HG02763 (cell line): Measurements from ENCODE around the gene MEAK7.

Source experiments
- ATAC-seq: cut with Tn5 transposase; IDR thresholded peaks from one replicate; pipeline ENCODE4 v1.9.1; 2021; ENCODE audit warnings: mild to moderate bottlenecking, moderate library complexity; ENCODE audit not compliant: unreplicated experiment

The MEAK7 gene

DNA sequence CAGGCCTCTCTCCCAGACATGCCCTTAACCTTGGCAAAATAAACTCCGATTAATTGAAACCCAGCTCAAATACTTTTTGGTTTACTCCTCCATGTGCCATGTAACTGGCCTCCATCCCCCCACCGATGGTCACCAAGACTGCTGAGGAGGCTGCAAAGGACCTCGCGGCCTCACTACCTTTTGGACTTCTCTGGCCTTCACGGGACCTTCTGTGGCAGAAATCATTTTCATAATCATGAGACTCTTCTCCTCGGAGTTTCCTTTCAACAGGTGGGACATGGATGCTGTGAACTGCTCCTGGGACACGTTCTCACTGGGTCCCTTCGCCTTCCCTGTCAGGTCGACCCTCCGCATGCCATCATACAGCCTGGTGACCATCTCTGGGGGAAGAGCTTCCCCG, 9.0 kb downstream of the MEAK7 start:
- no peak for ATAC-seq

DNA sequence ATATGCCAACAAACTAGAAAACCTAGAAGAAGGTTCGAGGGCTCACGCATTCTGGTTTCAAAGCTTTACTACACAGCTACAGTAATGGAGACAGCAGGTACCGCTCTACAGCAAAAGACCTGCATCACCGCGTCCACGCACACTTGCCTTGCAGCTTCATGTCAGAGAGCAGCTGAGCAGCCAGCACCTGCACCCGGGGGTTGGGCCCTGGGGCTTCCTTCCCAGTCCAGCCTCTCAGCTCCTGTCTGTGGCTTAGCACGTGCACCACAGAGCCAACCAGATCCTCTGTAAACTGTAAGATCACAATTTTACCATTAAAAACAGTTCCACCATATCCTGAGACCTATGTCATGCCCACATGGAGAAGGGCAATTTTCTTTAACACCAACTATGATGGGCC, 15.3 kb downstream of the MEAK7 start:
- no peak for ATAC-seq

- no peak for ATAC-seq
These were observed 17.1 kb downstream of the MEAK7 start for GRCh38 chr16:84487358-84487757.

GRCh38 chr16:84486551-84487235, 17.8 kb downstream of the MEAK7 start:
- no peak for ATAC-seq

- ATAC-seq: no peak
These were observed 18.3 kb downstream of the MEAK7 start for GRCh38 chr16:84486126-84486525.

DNA sequence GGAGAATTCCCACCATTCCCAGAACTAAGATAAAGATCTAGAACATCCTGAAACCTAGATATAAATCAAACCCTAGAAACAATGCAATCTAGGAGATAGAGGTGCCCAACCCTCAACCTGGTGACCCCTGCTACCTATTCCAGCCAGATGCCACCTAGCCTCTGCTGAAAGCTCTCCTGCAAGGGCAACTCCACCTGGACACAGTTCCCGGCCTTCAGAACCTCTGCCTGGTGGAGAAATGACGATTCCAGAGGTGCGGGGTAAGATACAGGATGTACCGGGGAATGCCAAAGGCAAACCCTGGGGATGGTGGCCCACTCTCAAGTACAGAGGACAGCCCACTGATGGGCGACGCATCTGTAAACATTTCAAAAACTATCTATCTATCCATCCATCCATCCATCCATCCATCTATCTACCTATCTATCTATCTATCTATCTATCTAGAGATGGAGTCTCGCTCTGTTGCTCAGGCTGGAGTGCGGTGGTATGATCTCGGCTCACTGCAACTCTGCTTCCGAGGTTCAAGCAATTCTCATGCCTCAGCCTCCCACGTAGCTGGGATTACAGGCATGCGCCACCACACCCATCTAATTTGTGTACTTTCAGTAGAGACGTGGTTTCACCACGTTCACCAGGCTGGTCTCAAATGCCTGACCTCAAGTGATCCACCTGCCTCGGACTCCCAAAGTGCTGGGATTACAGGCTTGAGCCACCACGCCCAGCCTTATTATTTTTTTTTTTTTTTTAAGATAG, 19.0 kb downstream of the MEAK7 start:
- ATAC-seq: no peak

- no peak for ATAC-seq
These were observed 19.7 kb downstream of the MEAK7 start for GRCh38 chr16:84484579-84485254.

- ATAC-seq: no peak
These were observed 20.4 kb downstream of the MEAK7 start for GRCh38 chr16:84483882-84484565.

- no peak for ATAC-seq
These were observed 21.2 kb downstream of the MEAK7 start for GRCh38 chr16:84482951-84483881.

GRCh38 chr16:84482001-84482891, 22.2 kb downstream of the MEAK7 start:
- no peak for ATAC-seq

GRCh38 chr16:84481051-84481735, 23.3 kb downstream of the MEAK7 start:
- no peak for ATAC-seq

GRCh38 chr16:84479716-84480450, 24.6 kb downstream of the MEAK7 start:
- no peak for ATAC-seq

GRCh38 chr16:84478172-84478947, 26.1 kb downstream of the MEAK7 start:
- ATAC-seq: no peak

DNA sequence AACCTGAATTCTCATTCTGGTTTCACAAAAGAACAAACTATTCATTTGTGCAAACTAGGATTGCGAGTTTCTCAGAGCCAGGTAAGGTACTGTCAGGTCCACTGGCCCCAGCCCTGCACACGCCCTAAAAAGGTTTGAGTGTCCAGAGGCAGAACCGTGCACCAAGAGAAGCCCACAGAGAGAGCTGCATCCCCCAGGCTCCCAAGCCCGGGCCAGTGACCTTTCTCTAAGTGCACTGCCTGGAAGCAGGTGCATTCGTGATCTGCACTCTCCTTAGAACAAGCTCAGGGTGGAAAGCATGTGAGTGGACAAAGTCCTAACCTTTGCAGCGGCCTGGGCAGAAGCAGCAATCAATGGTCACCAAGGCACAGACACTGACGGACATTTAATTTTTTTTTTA, 26.8 kb downstream of the MEAK7 start:
- no peak for ATAC-seq

DNA sequence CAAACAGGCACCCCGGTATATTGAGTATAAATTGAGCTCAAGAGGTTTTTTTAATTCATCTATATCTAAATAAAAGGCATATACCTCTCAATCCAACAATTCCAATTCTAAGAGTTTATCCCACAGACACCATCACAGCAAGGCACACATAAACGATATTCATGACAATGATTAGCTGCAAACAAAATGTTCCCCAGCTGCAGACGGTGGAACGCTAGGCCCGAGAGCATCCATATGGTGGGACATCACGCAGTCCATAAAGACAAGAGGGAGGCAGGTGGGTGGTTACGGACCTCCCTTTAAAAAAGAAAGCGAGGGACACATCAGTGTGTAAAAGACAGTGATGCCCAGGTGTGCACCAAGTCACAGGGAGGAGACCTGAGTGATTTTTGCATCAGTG, 28.1 kb downstream of the MEAK7 start:
- ATAC-seq: no peak

DNA sequence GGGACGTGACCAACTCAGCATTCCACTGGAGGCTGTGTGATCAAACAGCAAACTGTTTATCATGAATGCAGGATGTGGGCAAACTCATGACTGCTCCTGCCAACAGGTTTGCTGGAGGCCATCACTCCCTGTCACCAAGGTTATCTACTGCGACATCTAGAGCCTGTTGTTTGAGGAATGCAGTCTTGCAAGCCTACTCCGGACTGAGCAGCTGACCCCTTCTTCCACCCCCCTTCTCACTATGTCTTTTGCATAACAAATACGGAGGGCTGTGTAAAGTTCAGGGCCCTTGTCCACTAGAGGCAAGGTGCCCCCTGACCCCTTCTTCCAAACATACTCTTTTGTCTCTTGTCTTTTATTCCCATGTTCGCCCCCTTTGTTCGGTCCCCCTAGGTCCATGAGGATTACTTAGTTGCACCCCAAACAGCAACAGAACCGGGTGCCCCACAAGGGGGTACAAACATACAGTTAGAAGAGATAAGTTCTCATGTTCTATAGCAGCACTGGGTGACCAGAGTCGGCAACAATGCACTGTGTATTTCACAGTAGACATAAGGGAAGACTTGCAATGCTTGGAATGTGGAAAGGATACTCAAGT, 28.7 kb downstream of the MEAK7 start:
- no peak for ATAC-seq

DNA sequence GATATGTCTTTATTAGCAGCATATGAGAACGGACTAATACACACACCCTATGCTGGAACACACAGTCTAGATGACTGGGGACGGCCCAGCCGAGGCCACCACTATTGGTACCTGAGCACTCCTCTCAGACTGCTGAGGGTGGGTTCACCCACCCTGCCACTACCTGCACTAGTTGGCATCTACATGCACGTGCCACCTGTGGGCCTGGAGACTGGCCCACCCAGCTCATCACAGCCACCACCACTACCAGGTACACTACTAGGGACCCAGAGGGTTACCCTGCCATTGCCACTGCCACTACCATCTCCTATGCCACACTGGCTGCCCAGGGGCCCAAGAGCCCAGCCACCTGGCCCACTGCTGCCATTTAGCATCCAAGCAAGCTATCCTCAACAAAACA, 32.5 kb downstream of the MEAK7 start:
- no peak for ATAC-seq
